Measurements from ENCODE around the gene PPP4C.

PPP4C gene

DNA sequence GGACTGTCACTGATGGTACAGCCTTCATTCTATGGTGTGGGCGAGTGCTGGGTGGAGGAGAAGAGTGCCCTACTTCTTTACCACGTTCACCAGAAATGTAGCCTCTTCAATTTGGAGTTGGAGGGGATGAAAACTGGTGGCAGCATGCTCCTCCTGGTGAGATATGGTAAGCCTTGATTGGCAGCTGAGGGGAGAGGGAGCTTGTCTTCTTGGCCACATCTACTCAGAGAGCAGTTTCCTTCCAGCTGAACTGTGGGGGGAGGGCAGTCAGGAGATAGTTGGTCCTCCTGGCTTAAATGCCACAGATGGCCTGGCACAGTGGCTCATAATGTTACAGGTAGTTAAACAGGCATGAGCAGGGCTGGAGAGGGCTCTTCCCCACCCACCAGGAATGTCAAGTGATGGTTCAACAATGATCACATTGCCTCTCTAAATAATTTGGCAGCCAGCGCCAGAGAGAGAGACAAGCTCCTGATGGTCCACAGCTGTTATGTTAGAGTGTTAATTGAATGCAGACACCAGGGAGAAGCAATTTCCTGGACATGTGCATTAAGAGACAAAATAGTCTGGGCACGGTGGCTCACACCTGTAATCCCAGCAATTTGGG lies 56.2 kb downstream of the PPP4C start:
- no peak for DNase-seq

DNA sequence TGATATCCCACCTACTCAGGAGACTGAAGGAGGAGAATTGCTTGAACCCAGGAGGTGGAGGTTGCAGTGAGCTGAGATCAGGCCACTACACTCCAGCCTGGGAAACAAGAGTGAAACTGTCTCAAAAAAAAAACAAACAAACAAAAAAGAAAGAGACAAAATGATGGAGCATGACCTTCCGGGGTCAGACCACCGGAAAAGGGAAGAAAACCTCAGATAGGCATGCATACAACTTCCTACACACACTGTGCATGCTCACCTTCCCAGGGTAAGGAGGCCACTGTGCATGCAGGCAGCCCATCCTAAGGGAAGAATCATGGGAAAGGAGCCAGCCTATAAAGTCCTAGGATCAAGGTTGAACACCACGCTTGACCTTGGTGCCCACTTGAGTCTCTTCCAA lies 56.8 kb downstream of the PPP4C start:
- no peak for DNase-seq

All from 8988T (cell line).